Esophagus muscularis mucosa (tissue), 3 donors: ENCODE data around the gene FFAR2.

Experiments
- POLR2A ChIP-seq: fragments of 450-650 bp; IDR thresholded peaks from one replicate; pipeline ENCODE4 v1.6.1; 2017; ENCODE audit warnings: antibody characterized with exemption, moderate library complexity, mild to moderate bottlenecking, low read depth
- TF ChIP-seq, protein P1 (sequence below), 3 experiments: fragments of 200-600 bp in 2 of 3; fragments of 450-650 bp in 1 of 3; sonication (generic) in 2 of 3; IDR thresholded peaks; one replicate each; pipeline ENCODE4 v1.5.1; 2017 to 2019; ENCODE audit warnings: antibody characterized with exemption in 3 of 3, mild to moderate bottlenecking in 2 of 3, moderate library complexity in 1 of 3

DNA sequence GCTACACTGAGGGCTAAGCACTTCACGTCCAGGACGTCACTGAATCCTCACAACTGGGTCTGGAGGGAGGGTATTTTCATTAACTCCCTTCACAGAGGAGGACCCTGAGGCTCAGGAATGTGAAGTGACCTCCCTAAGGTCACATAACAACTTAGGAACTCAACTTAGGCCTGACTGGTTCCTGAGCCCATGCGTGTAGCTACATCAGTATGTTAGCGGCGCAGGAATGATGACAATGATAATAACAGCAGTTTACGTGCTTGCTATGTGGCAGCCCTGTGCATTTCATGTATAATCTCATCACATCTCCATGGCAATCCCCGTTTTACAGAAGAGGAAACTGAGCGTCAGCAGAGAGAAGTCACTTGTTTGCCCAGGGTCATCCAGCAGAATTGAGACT lies 23.9 kb downstream of the FFAR2 start:
- TF ChIP-seq, protein P1, sequence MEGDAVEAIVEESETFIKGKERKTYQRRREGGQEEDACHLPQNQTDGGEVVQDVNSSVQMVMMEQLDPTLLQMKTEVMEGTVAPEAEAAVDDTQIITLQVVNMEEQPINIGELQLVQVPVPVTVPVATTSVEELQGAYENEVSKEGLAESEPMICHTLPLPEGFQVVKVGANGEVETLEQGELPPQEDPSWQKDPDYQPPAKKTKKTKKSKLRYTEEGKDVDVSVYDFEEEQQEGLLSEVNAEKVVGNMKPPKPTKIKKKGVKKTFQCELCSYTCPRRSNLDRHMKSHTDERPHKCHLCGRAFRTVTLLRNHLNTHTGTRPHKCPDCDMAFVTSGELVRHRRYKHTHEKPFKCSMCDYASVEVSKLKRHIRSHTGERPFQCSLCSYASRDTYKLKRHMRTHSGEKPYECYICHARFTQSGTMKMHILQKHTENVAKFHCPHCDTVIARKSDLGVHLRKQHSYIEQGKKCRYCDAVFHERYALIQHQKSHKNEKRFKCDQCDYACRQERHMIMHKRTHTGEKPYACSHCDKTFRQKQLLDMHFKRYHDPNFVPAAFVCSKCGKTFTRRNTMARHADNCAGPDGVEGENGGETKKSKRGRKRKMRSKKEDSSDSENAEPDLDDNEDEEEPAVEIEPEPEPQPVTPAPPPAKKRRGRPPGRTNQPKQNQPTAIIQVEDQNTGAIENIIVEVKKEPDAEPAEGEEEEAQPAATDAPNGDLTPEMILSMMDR (IDR thresholded peaks at IDR 0.05) = no peak
- no peak for TF ChIP-seq POLR2A
